Caco-2 (cell line): ENCODE results near the gene SEMA4D. TPM values are rescaled to one million over a fixed set of nuclear protein-coding genes. Genes with fewer than 3 reads are reported as not detected.

ENCODE experiments used
- BruUV-seq: library from RNA; stranded (reverse); fragments of 400-500 nt; replicated peaks from 2 replicates; lab custom pipeline; 2021; lab: Mats Ljungman, UMichigan
- CTCF ChIA-PET: fragments of 300-600 bp; sonication (Branson Sonifier 250); formaldehyde crosslinking; loops from one replicate; lab custom pipeline; 2022; ENCODE audit warnings: antibody characterized with exemption; lab: Charles Lee
- POLR2A ChIA-PET: fragments of 300-600 bp; sonication (Branson Sonifier 250); formaldehyde crosslinking; loops from one replicate; lab custom pipeline; 2022; ENCODE audit warnings: antibody characterized with exemption; lab: Charles Lee
- DNase-seq, 2 experiments: peaks; one replicate each; pipeline versions ENCODE4 v3.0.0 to v3.0.0-alpha.2; 2020 to 2022
- H3K27me3 ChIP-seq: replicated peaks from 2 replicates; pipeline ENCODE4 v1.6.0; 2011; ENCODE audit warnings: low read length; ENCODE audit not compliant: control insufficient read depth, insufficient read depth
- H3K36me3 ChIP-seq: 2 replicates; pipeline ENCODE4 v1.5.1; 2011; ENCODE audit warnings: low read length; ENCODE audit not compliant: control insufficient read depth, insufficient read depth
- H3K4me1 ChIP-seq: fragments of 250-450 bp; sonication (Bioruptor Pico); 2 replicates; pipeline ENCODE4 v1.5.1; 2020; ENCODE audit warnings: mild to moderate bottlenecking
- H3K4me3 ChIP-seq: 2 replicates; pipeline ENCODE4 v1.5.1; 2011; ENCODE audit warnings: low read depth, mild to moderate bottlenecking, control low read depth, low read length
- H3K9me3 ChIP-seq: fragments of 250-450 bp; sonication (Bioruptor Pico); 2 replicates; pipeline ENCODE4 v1.5.1; 2020; ENCODE audit warnings: mild to moderate bottlenecking, moderate library complexity
- H3K27ac Mint-ChIP-seq: one replicate; pipeline ENCODE4 v1.8.0; 2022; ENCODE audit warnings: mixed read lengths; ENCODE audit not compliant: unreplicated experiment
- H3K27me3 Mint-ChIP-seq: one replicate; pipeline ENCODE4 v1.8.0; 2022; ENCODE audit warnings: mixed read lengths; ENCODE audit not compliant: insufficient read depth, unreplicated experiment
- H3K36me3 Mint-ChIP-seq: one replicate; pipeline ENCODE4 v1.8.0; 2022; ENCODE audit warnings: mild to moderate bottlenecking, mixed read lengths; ENCODE audit not compliant: insufficient read depth, unreplicated experiment
- H3K4me1 Mint-ChIP-seq: one replicate; pipeline ENCODE4 v1.8.0; 2022; ENCODE audit warnings: low read depth, mixed read lengths; ENCODE audit not compliant: unreplicated experiment
- H3K4me3 Mint-ChIP-seq: one replicate; pipeline ENCODE4 v1.8.0; 2022; ENCODE audit warnings: mild to moderate bottlenecking, moderate library complexity, mixed read lengths; ENCODE audit not compliant: unreplicated experiment
- H3K9me3 Mint-ChIP-seq: one replicate; pipeline ENCODE4 v1.8.0; 2022; ENCODE audit warnings: mixed read lengths; ENCODE audit not compliant: unreplicated experiment
- intact Hi-C: fragments of 100-400 bp; cut with micrococcal nuclease; formaldehyde crosslinking; loops from one replicate; pipeline ENCODE4 v1.10.0; 2022; ENCODE audit not compliant: unreplicated experiment
- total RNA-seq: library from RNA; stranded (reverse); gene quantifications from 2 replicates; pipeline ENCODE4 v1.2.3, GENCODE V29; 2022
- TF ChIP-seq, protein P1 (sequence below), 2 experiments: fragments of 200-600 bp in 1 of 2; IDR thresholded peaks; 1 replicate in 1 of 2; 2 replicates in 1 of 2; pipeline versions ENCODE4 v1.5.1 to v1.8.0; 2011 to 2022; ENCODE audit warnings: antibody characterized with exemption in 1 of 2, control low read depth in 1 of 2, inconsistent platforms in 1 of 2, low read depth in 1 of 2, low read length in 1 of 2, mild to moderate bottlenecking in 1 of 2, moderate library complexity in 1 of 2; ENCODE audit not compliant: insufficient read depth in 1 of 2, severe bottlenecking in 1 of 2, unreplicated experiment in 1 of 2

SEMA4D gene
- total RNA-seq, 1 experiment from 2014 or later, result 17.1 TPM

DNA sequence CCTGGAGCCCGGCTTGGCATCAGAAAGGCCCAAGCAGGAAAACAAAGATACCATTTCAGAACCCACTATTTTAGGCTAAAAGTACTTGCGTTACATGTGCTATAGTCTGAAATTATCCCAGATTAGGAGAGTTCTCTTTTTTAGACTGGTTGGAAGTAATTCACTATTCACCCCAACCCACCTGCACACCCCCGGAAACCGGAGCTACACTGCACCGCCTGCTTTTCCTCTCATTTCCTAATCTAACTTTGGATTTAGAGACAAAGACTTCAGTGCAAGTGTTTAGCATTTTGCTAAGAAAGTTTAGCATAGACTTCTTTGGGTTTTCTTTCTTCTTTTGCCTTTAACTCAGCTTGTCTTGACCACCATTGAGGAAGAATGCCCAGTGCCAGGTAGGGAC lies 100.4 kb downstream of the SEMA4D start:
- H3K4me1 ChIP-seq, result no peaks in the 10 kb centered on the region
- no peak for DNase-seq
- H3K27me3 Mint-ChIP-seq, result no peaks in the 10 kb centered on the region
- ChIA-PET POLR2A (no interaction called here), CTCF (no interaction called here)
- no peak overlapping the region for H3K4me3 Mint-ChIP-seq
- no peak overlapping the region for H3K4me3 ChIP-seq
- no peaks in the 10 kb centered on the region for H3K27me3 ChIP-seq
- BruUV-seq, result no TSS peak
- no peaks in the 10 kb centered on the region for H3K4me1 Mint-ChIP-seq
- intact Hi-C loops, result no loop called here
- H3K36me3 ChIP-seq, result no peaks in the 10 kb centered on the region
- H3K9me3 Mint-ChIP-seq, result no peaks in the 10 kb centered on the region
- H3K27ac Mint-ChIP-seq, result no peak overlapping the region
- peaks cover 1% of the 10 kb centered on the region for H3K36me3 Mint-ChIP-seq
- TF ChIP-seq, protein P1, sequence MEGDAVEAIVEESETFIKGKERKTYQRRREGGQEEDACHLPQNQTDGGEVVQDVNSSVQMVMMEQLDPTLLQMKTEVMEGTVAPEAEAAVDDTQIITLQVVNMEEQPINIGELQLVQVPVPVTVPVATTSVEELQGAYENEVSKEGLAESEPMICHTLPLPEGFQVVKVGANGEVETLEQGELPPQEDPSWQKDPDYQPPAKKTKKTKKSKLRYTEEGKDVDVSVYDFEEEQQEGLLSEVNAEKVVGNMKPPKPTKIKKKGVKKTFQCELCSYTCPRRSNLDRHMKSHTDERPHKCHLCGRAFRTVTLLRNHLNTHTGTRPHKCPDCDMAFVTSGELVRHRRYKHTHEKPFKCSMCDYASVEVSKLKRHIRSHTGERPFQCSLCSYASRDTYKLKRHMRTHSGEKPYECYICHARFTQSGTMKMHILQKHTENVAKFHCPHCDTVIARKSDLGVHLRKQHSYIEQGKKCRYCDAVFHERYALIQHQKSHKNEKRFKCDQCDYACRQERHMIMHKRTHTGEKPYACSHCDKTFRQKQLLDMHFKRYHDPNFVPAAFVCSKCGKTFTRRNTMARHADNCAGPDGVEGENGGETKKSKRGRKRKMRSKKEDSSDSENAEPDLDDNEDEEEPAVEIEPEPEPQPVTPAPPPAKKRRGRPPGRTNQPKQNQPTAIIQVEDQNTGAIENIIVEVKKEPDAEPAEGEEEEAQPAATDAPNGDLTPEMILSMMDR (IDR thresholded peaks at IDR 0.05; ENCODE audit: insufficient read depth in 1 of 2, low read depth in 1 of 2, low read length in 1 of 2, severe bottlenecking in 1 of 2, unreplicated experiment in 1 of 2), result no peak
- no peaks in the 10 kb centered on the region for H3K9me3 ChIP-seq

DNA sequence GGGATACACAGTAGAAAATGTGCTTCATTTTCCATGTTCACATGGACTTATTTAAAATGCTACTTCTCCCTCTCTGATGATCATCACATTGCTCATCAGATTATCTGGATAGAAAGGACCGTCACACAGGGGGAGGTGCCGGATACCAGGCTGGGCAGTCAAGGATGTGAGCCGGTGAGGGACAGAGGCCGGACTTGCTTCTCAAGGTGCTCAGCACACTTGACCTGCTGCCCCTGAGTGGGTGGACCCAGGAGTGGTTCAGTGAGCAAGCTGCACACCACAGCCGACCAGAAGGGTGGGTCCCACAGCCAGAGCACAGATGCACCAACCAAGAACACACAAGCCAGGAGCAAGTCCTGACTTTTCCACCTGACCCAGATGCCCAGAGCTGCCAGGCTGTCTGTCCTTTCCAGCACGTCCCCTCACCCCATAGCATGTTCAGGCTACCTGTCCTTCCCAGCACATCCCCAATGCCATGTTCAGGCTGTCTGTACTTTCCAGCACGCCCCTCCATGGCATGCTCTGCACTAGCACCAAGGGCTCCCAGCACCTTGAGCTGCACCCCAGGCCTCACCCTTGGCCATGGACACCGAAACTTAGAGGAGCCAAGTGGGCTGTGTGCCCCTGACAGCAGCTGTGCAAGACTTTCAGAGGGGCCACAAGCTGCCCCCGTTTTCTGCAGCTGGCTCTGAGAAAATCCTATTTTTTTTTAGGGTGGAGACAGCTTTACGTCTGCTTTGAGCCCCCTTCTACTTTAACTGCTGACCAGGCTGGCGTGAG lies 101.8 kb downstream of the SEMA4D start:
- intact Hi-C loops, result no loop called here
- H3K27ac Mint-ChIP-seq, result no peak overlapping the region
- H3K9me3 Mint-ChIP-seq, result no peaks in the 10 kb centered on the region
- BruUV-seq, result no TSS peak
- Histone ChIP-seq H3K9me3 (no peaks in the 10 kb centered on the region), H3K4me3 (no peak overlapping the region), H3K4me1 (peaks cover 1% of the 10 kb centered on the region; the same call in 1 of the 2 replicates), H3K36me3 (no peaks in the 10 kb centered on the region), H3K27me3 (no peaks in the 10 kb centered on the region)
- no peak overlapping the region for H3K4me3 Mint-ChIP-seq
- POLR2A ChIA-PET, result no interaction called here
- TF ChIP-seq, protein P1 (IDR thresholded peaks at IDR 0.05; ENCODE audit: insufficient read depth in 1 of 2, low read depth in 1 of 2, low read length in 1 of 2, severe bottlenecking in 1 of 2, unreplicated experiment in 1 of 2), result no peak
- DNase-seq, result no peak
- H3K36me3 Mint-ChIP-seq, result peaks cover 7% of the 10 kb centered on the region
- no peaks in the 10 kb centered on the region for H3K4me1 Mint-ChIP-seq
- CTCF ChIA-PET, result no interaction called here
- H3K27me3 Mint-ChIP-seq, result no peaks in the 10 kb centered on the region

DNA sequence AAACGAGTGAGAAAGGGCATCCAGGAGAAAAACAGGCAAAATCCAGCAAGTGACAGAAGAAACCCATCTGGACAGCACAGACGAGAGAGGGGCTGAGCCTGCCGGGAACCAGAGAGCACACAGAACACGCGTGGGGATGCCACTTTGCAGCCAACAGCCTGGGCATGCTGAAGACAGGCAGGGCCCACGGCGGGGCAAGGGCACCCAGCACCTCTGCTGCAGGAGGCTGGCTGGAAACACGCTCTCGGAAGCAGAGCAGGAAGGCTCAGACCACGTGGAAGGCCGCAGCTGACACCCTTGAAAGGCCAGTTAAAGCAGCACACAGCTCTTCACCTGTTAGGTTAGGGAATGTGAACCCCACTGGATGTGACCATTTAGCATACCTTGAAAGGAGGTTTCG lies 103.5 kb downstream of the SEMA4D start:
- H3K4me1 Mint-ChIP-seq, result no peaks in the 10 kb centered on the region
- H3K27me3 Mint-ChIP-seq, result no peaks in the 10 kb centered on the region
- Histone ChIP-seq H3K4me1 (peaks cover 4% of the 10 kb centered on the region; the same call in 1 of the 2 replicates), H3K27me3 (no peaks in the 10 kb centered on the region), H3K9me3 (no peaks in the 10 kb centered on the region), H3K4me3 (no peak overlapping the region), H3K36me3 (no peaks in the 10 kb centered on the region)
- H3K4me3 Mint-ChIP-seq, result no peak overlapping the region
- no peak for DNase-seq
- ChIA-PET POLR2A (no interaction called here), CTCF (no interaction called here)
- BruUV-seq, result no TSS peak
- peaks cover 7% of the 10 kb centered on the region for H3K36me3 Mint-ChIP-seq
- H3K9me3 Mint-ChIP-seq, result no peaks in the 10 kb centered on the region
- TF ChIP-seq, protein P1 (IDR thresholded peaks at IDR 0.05; ENCODE audit: insufficient read depth in 1 of 2, low read depth in 1 of 2, low read length in 1 of 2, severe bottlenecking in 1 of 2, unreplicated experiment in 1 of 2), result no peak
- intact Hi-C loops, result no loop called here
- no peak overlapping the region for H3K27ac Mint-ChIP-seq
